Naive thymus-derived CD4-positive, alpha-beta T cell (primary cell): ENCODE measurements around the gene ZNF469. TPM values are rescaled to one million over a fixed set of nuclear protein-coding genes. Genes with fewer than 3 reads are reported as not detected.
A peak's percentile ranks its signal among the peaks of the same experiment; 100 is the strongest.

Experiments
- ATAC-seq: fragments of 150-1000 bp; cut with Tn5 transposase; 2 replicates; pipeline ENCODE4 v1.10.0; 2021; ENCODE audit warnings: mild to moderate bottlenecking, moderate library complexity
- CTCF ChIA-PET: fragments of 350-600 bp; sonication (Branson Sonifier 250); formaldehyde crosslinking; loops from one replicate; lab custom pipeline; 2021; ENCODE audit warnings: antibody characterized with exemption; lab: Charles Lee
- POLR2A ChIA-PET: fragments of 350-600 bp; sonication (Branson Sonifier 250); formaldehyde crosslinking; loops from one replicate; lab custom pipeline; 2021; ENCODE audit warnings: antibody characterized with exemption, inconsistent platforms; lab: Charles Lee
- DNase-seq, 9 donors: peaks; one replicate each; pipeline versions ENCODE4 v3.0.0 to v3.0.0-alpha.2; 2020 to 2022; ENCODE audit warnings: mixed read lengths in 1 of 9
- H3K27ac ChIP-seq: one replicate; pipeline ENCODE4 v1.7.0; 2013; ENCODE audit warnings: mild to moderate bottlenecking, low read depth, low read length, moderate library complexity
- H3K27me3 ChIP-seq, 2 donors: one replicate each; pipeline ENCODE4 v1.7.0; 2013; ENCODE audit warnings: low read length in 2 of 2, mild to moderate bottlenecking in 2 of 2, moderate library complexity in 2 of 2; ENCODE audit not compliant: control insufficient read depth in 2 of 2, insufficient read depth in 2 of 2
- H3K36me3 ChIP-seq, 3 experiments: 1 replicate in 2 of 3; 2 replicates in 1 of 3; pipeline ENCODE4 v1.7.0; 2013; ENCODE audit warnings: low read length in 3 of 3, mild to moderate bottlenecking in 3 of 3, moderate library complexity in 1 of 3; ENCODE audit not compliant: insufficient read depth in 3 of 3, control insufficient read depth in 2 of 3
- H3K4me1 ChIP-seq, 2 donors: one replicate each; pipeline ENCODE4 v1.7.0; 2013; ENCODE audit warnings: low read length in 2 of 2, mild to moderate bottlenecking in 2 of 2, moderate library complexity in 1 of 2; ENCODE audit not compliant: control insufficient read depth in 2 of 2, insufficient read depth in 2 of 2
- H3K4me3 ChIP-seq: 2 replicates; pipeline ENCODE4 v1.7.0; 2013; ENCODE audit warnings: mild to moderate bottlenecking, low read length
- H3K9me3 ChIP-seq, 3 experiments: 1 replicate in 2 of 3; 2 replicates in 1 of 3; pipeline ENCODE4 v1.7.0; 2013; ENCODE audit warnings: low read length in 3 of 3; ENCODE audit not compliant: control insufficient read depth in 2 of 3
- H3K27ac Mint-ChIP-seq, 9 donors: one replicate each; pipeline ENCODE4 v1.8.0; 2020 to 2022; ENCODE audit warnings: mixed read lengths in 9 of 9, mild to moderate bottlenecking in 8 of 9, moderate library complexity in 5 of 9, inconsistent platforms in 2 of 9
- H3K27me3 Mint-ChIP-seq, 5 donors: one replicate each; pipeline ENCODE4 v1.8.0; 2021 to 2022; ENCODE audit warnings: mixed read lengths in 5 of 5, mild to moderate bottlenecking in 1 of 5
- H3K36me3 Mint-ChIP-seq, 5 donors: one replicate each; pipeline ENCODE4 v1.8.0; 2020 to 2022; ENCODE audit warnings: mixed read lengths in 5 of 5, mild to moderate bottlenecking in 3 of 5, inconsistent platforms in 1 of 5
- H3K4me1 Mint-ChIP-seq, 7 donors: one replicate each; pipeline ENCODE4 v1.8.0; 2020 to 2022; ENCODE audit warnings: mixed read lengths in 7 of 7, mild to moderate bottlenecking in 3 of 7, inconsistent platforms in 1 of 7
- H3K4me3 Mint-ChIP-seq, 10 donors: one replicate each; pipeline ENCODE4 v1.8.0; 2020 to 2022; ENCODE audit warnings: mild to moderate bottlenecking in 10 of 10, mixed read lengths in 10 of 10, moderate library complexity in 6 of 10, inconsistent platforms in 2 of 10
- H3K9me3 Mint-ChIP-seq, 11 donors: one replicate each; pipeline ENCODE4 v1.8.0; 2020 to 2022; ENCODE audit warnings: mixed read lengths in 11 of 11, mild to moderate bottlenecking in 4 of 11, inconsistent platforms in 1 of 11, moderate library complexity in 1 of 11
- intact Hi-C, 2 donors: fragments of 100-400 bp; cut with micrococcal nuclease; formaldehyde crosslinking; loops; one replicate each; pipeline ENCODE4 v1.15.1; 2023
- polyA plus RNA-seq, 2 donors: library from polyadenylated mRNA; unstranded; fragments of 300-500 nt; fragmentation: Illumina TruSeq; gene quantifications; one replicate each; pipeline ENCODE4 v1.2.3, GENCODE V29; 2021
- total RNA-seq, 6 experiments: library from RNA in 5 of 6; stranded (reverse) in 5 of 6; gene quantifications; 1 replicate in 5 of 6; 2 replicates in 1 of 6; pipeline ENCODE4 v1.2.3 and lab custom pipeline; 2021 to 2026

Gene ZNF469
- total and polyA plus RNA-seq, 7 experiments from 2014 or later: 0.07 to 1.6 (median 1.1) TPM; not detected in 1

GRCh38 chr16:88381820-88382451 lies 823 bp upstream of the ZNF469 start:
- Mint-ChIP-seq H3K9me3 (peaks cover 0 to 2% (median 0%) of the 10 kb centered on the region in 11 donors), H3K4me3 (peak overlapping the region in 3 of 10 donors; percentile 36 to 81 (median 66)), H3K27ac (no peak overlapping the region), H3K4me1 (peaks cover 0 to 15% (median 3%) of the 10 kb centered on the region in 7 donors), H3K36me3 (no peaks in the 10 kb centered on the region), H3K27me3 (peaks cover 19 to 46% (median 30%) of the 10 kb centered on the region in 5 donors)
- Histone ChIP-seq H3K4me1 (no peaks in the 10 kb centered on the region), H3K27me3 (peaks cover 0 to 3% of the 10 kb centered on the region in 2 donors), H3K27ac (no peak overlapping the region), H3K4me3 (no peak overlapping the region), H3K36me3 (no peaks in the 10 kb centered on the region), H3K9me3 (no peaks in the 10 kb centered on the region)
- ATAC-seq (no peak), DNase-seq (no peak)
- POLR2A ChIA-PET: no interaction called here
- CTCF ChIA-PET: no interaction called here
- intact Hi-C loops: no loop called here

GRCh38 chr16:88383401-88384221 lies 852 bp downstream of the ZNF469 start:
- H3K9me3 ChIP-seq: no peaks in the 10 kb centered on the region
- H3K27ac Mint-ChIP-seq: no peak overlapping the region
- H3K4me1 Mint-ChIP-seq: peaks cover 0 to 15% (median 3%) of the 10 kb centered on the region in 7 donors
- peaks cover 0 to 2% (median 0%) of the 10 kb centered on the region in 11 donors for H3K9me3 Mint-ChIP-seq
- no peaks in the 10 kb centered on the region for H3K36me3 Mint-ChIP-seq
- H3K4me1 ChIP-seq: no peaks in the 10 kb centered on the region
- peaks cover 19 to 40% (median 30%) of the 10 kb centered on the region in 5 donors for H3K27me3 Mint-ChIP-seq
- POLR2A ChIA-PET: no interaction called here
- H3K4me3 ChIP-seq: no peak overlapping the region
- H3K27me3 ChIP-seq: peaks cover 0 to 3% of the 10 kb centered on the region in 2 donors
- CTCF ChIA-PET: no interaction called here
- H3K36me3 ChIP-seq: no peaks in the 10 kb centered on the region
- ATAC-seq (no peak), DNase-seq (no peak)
- H3K27ac ChIP-seq: no peak overlapping the region
- intact Hi-C loops: no loop called here
- peak overlapping the region in 6 of 10 donors; percentile 7 to 54 (median 33) for H3K4me3 Mint-ChIP-seq

DNA sequence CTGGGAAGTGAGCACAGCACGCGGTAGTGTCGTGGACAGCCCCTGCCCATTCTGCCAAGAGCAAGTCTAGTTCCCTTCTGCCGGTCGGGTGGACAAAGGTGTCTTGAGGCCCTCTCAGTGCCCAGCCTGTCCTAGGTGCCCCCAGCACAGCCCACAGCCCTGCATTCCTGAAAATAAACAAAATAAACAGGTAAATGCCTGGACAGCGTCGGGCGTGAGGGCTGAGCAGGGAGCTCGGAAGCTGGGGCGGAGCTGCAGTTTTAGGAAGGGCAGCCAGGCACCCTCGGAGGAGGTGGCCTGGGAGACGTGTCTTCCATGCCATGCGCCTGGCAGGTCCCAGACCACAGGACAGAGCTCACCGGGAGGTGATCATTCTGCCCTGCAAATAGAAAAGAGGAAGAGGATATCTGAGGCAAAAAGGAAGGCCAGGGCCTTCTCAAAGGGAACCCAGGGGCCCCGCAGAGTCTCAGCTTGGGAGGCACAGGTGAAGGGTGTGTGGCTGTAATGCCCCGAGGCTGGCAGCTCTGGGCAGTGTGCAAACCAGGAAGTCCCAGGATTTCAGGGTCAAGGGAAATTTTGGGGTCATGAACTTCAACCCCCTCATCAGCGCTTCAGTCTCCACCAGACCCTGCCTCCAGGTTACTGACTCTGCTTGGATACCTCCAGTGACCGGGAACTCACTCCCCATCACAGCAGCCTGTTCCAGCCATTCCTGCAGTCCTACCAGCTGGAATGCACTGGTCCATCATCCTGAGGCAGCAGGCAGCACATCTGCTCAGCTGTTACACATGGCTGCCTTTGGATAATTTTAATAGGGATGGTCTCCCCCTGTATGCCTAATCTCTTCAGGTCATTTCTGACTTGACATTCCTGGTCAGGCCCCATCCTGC lies 1.7 kb downstream of the ZNF469 start:
- Mint-ChIP-seq H3K4me3 (peak overlapping the region in 6 of 10 donors; percentile 7 to 54 (median 33)), H3K36me3 (no peaks in the 10 kb centered on the region), H3K9me3 (peaks cover 0 to 2% (median 0%) of the 10 kb centered on the region in 11 donors), H3K27me3 (peaks cover 25 to 42% (median 30%) of the 10 kb centered on the region in 5 donors), H3K4me1 (peaks cover 0 to 15% (median 3%) of the 10 kb centered on the region in 7 donors), H3K27ac (no peak overlapping the region)
- no peak for ATAC-seq
- DNase-seq: no peak
- Histone ChIP-seq H3K9me3 (no peaks in the 10 kb centered on the region), H3K27ac (no peak overlapping the region), H3K4me1 (no peaks in the 10 kb centered on the region), H3K27me3 (peaks cover 0 to 3% of the 10 kb centered on the region in 2 donors), H3K4me3 (no peak overlapping the region), H3K36me3 (no peaks in the 10 kb centered on the region)
- POLR2A ChIA-PET: no interaction called here
- intact Hi-C loops: no loop called here
- CTCF ChIA-PET: no interaction called here

GRCh38 chr16:88385112-88385594 lies 2.4 kb downstream of the ZNF469 start:
- Histone ChIP-seq H3K4me1 (no peaks in the 10 kb centered on the region), H3K4me3 (no peak overlapping the region), H3K27me3 (peaks cover 0 to 3% of the 10 kb centered on the region in 2 donors), H3K36me3 (no peaks in the 10 kb centered on the region), H3K27ac (no peak overlapping the region), H3K9me3 (no peaks in the 10 kb centered on the region)
- H3K36me3 Mint-ChIP-seq: no peaks in the 10 kb centered on the region
- ATAC-seq (no peak), DNase-seq (no peak)
- peaks cover 26 to 48% (median 30%) of the 10 kb centered on the region in 5 donors for H3K27me3 Mint-ChIP-seq
- H3K4me3 Mint-ChIP-seq: peak overlapping the region in 3 of 10 donors; percentile 6 to 43 (median 21)
- peaks cover 0 to 15% (median 3%) of the 10 kb centered on the region in 7 donors for H3K4me1 Mint-ChIP-seq
- ChIA-PET POLR2A (no interaction called here), CTCF (no interaction called here)
- peaks cover 0 to 2% (median 0%) of the 10 kb centered on the region in 11 donors for H3K9me3 Mint-ChIP-seq
- intact Hi-C loops: no loop called here
- H3K27ac Mint-ChIP-seq: no peak overlapping the region

GRCh38 chr16:88385831-88386815 lies 3.4 kb downstream of the ZNF469 start:
- intact Hi-C loops: no loop called here
- H3K27ac Mint-ChIP-seq: peak overlapping the region in 1 of 9 donors; percentile 46
- DNase-seq: no peak
- peaks cover 26 to 56% (median 30%) of the 10 kb centered on the region in 5 donors for H3K27me3 Mint-ChIP-seq
- H3K36me3 ChIP-seq: no peaks in the 10 kb centered on the region
- peaks cover 0 to 3% of the 10 kb centered on the region in 2 donors for H3K27me3 ChIP-seq
- no peaks in the 10 kb centered on the region for H3K4me1 ChIP-seq
- ATAC-seq: no peak
- H3K9me3 Mint-ChIP-seq: peaks cover 0 to 2% (median 0%) of the 10 kb centered on the region in 11 donors
- H3K27ac ChIP-seq: no peak overlapping the region
- CTCF ChIA-PET: no interaction called here
- no peak overlapping the region for H3K4me3 ChIP-seq
- no peaks in the 10 kb centered on the region for H3K9me3 ChIP-seq
- peaks cover 0 to 15% (median 3%) of the 10 kb centered on the region in 7 donors for H3K4me1 Mint-ChIP-seq
- POLR2A ChIA-PET: no interaction called here
- H3K36me3 Mint-ChIP-seq: no peaks in the 10 kb centered on the region
- peak overlapping the region in 1 of 10 donors; percentile 7 for H3K4me3 Mint-ChIP-seq
